HCT116 (cell line): ENCODE data around the gene SYNE2. TPM values are rescaled to one million over a fixed set of nuclear protein-coding genes. Genes with fewer than 3 reads are reported as not detected.

Source experiments
- ATAC-seq: fragments of 200-7000 bp; cut with Tn5 transposase; 2 replicates; pipeline ENCODE4 v1.9.1; 2020; ENCODE audit warnings: mild to moderate bottlenecking, moderate library complexity
- BruUV-seq: library from RNA; stranded (reverse); fragments of 400-500 nt; replicated peaks from 2 replicates; lab custom pipeline; 2021; lab: Mats Ljungman, UMichigan
- CTCF ChIA-PET: fragments of 300-600 bp; sonication (Branson Sonifier 250); formaldehyde crosslinking; loops from one replicate; lab custom pipeline; 2021; ENCODE audit warnings: antibody characterized with exemption; lab: Charles Lee
- POLR2A ChIA-PET: fragments of 300-600, 350-600 bp; sonication (Branson Sonifier 250); formaldehyde crosslinking; loops from one replicate; lab custom pipeline; 2021; ENCODE audit warnings: antibody characterized with exemption; lab: Charles Lee
- RAD21 ChIA-PET, 2 experiments: fragments of 300-600 bp; sonication (Branson Sonifier 250); formaldehyde crosslinking; loops; one replicate each; lab custom pipeline; 2023; ENCODE audit warnings: low total read pairs in 2 of 2; ENCODE audit not compliant: uncharacterized antibody in 2 of 2, unreplicated experiment in 2 of 2, low non-redundant PET in 1 of 2; lab: Charles Lee
- DNase-seq: peaks from one replicate; pipeline ENCODE4 v3.0.0-alpha.2; 2010; ENCODE audit warnings: low read depth, low spot score
- H2AFZ ChIP-seq: fragments of 200-600 bp; shearing (Covaris generic), sonication (generic); 2 replicates; pipeline ENCODE4 v1.6.1; 2017; ENCODE audit warnings: low read depth, mixed run types, mixed read lengths, antibody characterized with exemption, low read length; ENCODE audit not compliant: poor library complexity, severe bottlenecking
- H3K27ac ChIP-seq: 2 replicates; pipeline ENCODE4 v1.5.1; 2012; ENCODE audit warnings: low read depth, low read length
- H3K27me3 ChIP-seq: fragments of 200-600 bp; sonication (generic); 2 replicates; pipeline ENCODE4 v1.6.1; 2016; ENCODE audit warnings: mixed run types, low read length, mixed read lengths; ENCODE audit not compliant: insufficient read depth
- H3K36me3 ChIP-seq, 2 experiments: fragments of 200-500 bp in 1 of 2; fragments of 200-600 bp in 1 of 2; sonication (Bioruptor generic) in 1 of 2; sonication (generic) in 1 of 2; 2 replicates each; pipeline versions ENCODE4 v1.5.1 to v1.6.1; 2014 to 2016; ENCODE audit warnings: low read length in 2 of 2, inconsistent platforms in 1 of 2, mixed read lengths in 1 of 2, mixed run types in 1 of 2; ENCODE audit not compliant: insufficient read depth in 2 of 2, control insufficient read depth in 1 of 2
- H3K4me1 ChIP-seq, 2 experiments: fragments of 200-600 bp in 1 of 2; sonication (generic) in 1 of 2; 2 replicates each; pipeline versions ENCODE4 v1.5.1 to v1.6.1; 2012 to 2017; ENCODE audit warnings: low read length in 2 of 2, inconsistent platforms in 1 of 2, mild to moderate bottlenecking in 1 of 2, mixed read lengths in 1 of 2, mixed run types in 1 of 2, moderate library complexity in 1 of 2; ENCODE audit not compliant: insufficient read depth in 2 of 2, control insufficient read depth in 1 of 2
- H3K4me2 ChIP-seq: fragments of 200-600 bp; sonication (generic); 2 replicates; pipeline ENCODE4 v1.6.1; 2017; ENCODE audit warnings: mixed run types, low read length, mixed read lengths
- H3K4me3 ChIP-seq, 2 experiments: fragments of 200-600 bp in 1 of 2; sonication (generic) in 1 of 2; replicated peaks in 1 of 2; 2 replicates each; pipeline ENCODE4 v1.5.1; 2011 to 2016; ENCODE audit warnings: low read length in 2 of 2, control low read depth in 1 of 2, low read depth in 1 of 2, mild to moderate bottlenecking in 1 of 2, mixed read lengths in 1 of 2, mixed run types in 1 of 2
- H3K79me2 ChIP-seq: fragments of 200-600 bp; sonication (generic); 2 replicates; pipeline ENCODE4 v1.6.1; 2017; ENCODE audit warnings: mild to moderate bottlenecking, mixed run types, low read length, moderate library complexity, mixed read lengths; ENCODE audit not compliant: insufficient read depth
- H3K9ac ChIP-seq: fragments of 200-600 bp; sonication (generic); 2 replicates; pipeline ENCODE4 v1.6.1; 2016; ENCODE audit warnings: low read length, mixed read lengths
- H3K9me2 ChIP-seq: fragments of 200-600 bp; sonication (generic), shearing (Covaris generic); 2 replicates; pipeline ENCODE4 v1.6.1; 2017; ENCODE audit warnings: mixed run types, mild to moderate bottlenecking, moderate library complexity; ENCODE audit not compliant: insufficient read depth
- H3K9me3 ChIP-seq, 2 experiments: fragments of 200-500 bp in 1 of 2; fragments of 200-600 bp in 1 of 2; sonication (Bioruptor generic) in 1 of 2; sonication (generic) in 1 of 2; 2 replicates each; pipeline ENCODE4 v1.6.1; 2014 to 2017; ENCODE audit warnings: low read length in 2 of 2, mixed read lengths in 2 of 2, inconsistent platforms in 1 of 2, low read depth in 1 of 2, mild to moderate bottlenecking in 1 of 2, mixed run types in 1 of 2, moderate library complexity in 1 of 2; ENCODE audit not compliant: control insufficient read depth in 1 of 2, insufficient read depth in 1 of 2
- H4K20me1 ChIP-seq: fragments of 200-600 bp; sonication (generic), shearing (Covaris generic); 2 replicates; pipeline ENCODE4 v1.6.1; 2017; ENCODE audit warnings: mixed run types, mild to moderate bottlenecking, moderate library complexity; ENCODE audit not compliant: insufficient read depth
- ATF3 ChIP-seq: IDR thresholded peaks from 2 replicates; pipeline ENCODE4 v1.6.1; 2012
- CBX3 ChIP-seq: IDR thresholded peaks from 2 replicates; pipeline ENCODE4 v1.6.1; 2012; ENCODE audit warnings: low read depth
- CEBPB ChIP-seq: IDR thresholded peaks from 2 replicates; pipeline ENCODE4 v1.6.1; 2012; ENCODE audit warnings: low read depth
- EGR1 ChIP-seq: IDR thresholded peaks from 2 replicates; pipeline ENCODE4 v1.6.1; 2012; ENCODE audit warnings: low read depth
- EZH2phosphoT487 ChIP-seq: fragments of 200-600 bp; IDR thresholded peaks from 2 replicates; pipeline ENCODE4 v1.6.1; 2018; ENCODE audit warnings: antibody characterized with exemption, borderline replicate concordance
- FOSL1 ChIP-seq: IDR thresholded peaks from 2 replicates; pipeline ENCODE4 v1.6.1; 2012; ENCODE audit warnings: low read depth
- JUND ChIP-seq: IDR thresholded peaks from 2 replicates; pipeline ENCODE4 v1.6.1; 2012
- POLR2A ChIP-seq: IDR thresholded peaks from 2 replicates; pipeline ENCODE4 v1.7.0; 2011; ENCODE audit warnings: borderline replicate concordance; ENCODE audit not compliant: insufficient read depth, insufficient read length; ENCODE audit errors: extremely low read depth
- POLR2AphosphoS5 ChIP-seq: IDR thresholded peaks from 2 replicates; pipeline ENCODE4 v1.6.1; 2011; ENCODE audit warnings: mild to moderate bottlenecking, low read depth, low read length, moderate library complexity
- SP1 ChIP-seq: IDR thresholded peaks from 2 replicates; pipeline ENCODE4 v1.6.1; 2012; ENCODE audit warnings: low read depth
- SRF ChIP-seq: IDR thresholded peaks from 2 replicates; pipeline ENCODE4 v1.6.1; 2012; ENCODE audit warnings: low read depth
- YY1 ChIP-seq: IDR thresholded peaks from 2 replicates; pipeline ENCODE4 v1.6.1; 2011; ENCODE audit warnings: low read length, low read depth, moderate library complexity, mild to moderate bottlenecking; ENCODE audit not compliant: insufficient replicate concordance; ENCODE audit errors: extremely low read depth
- ZBTB33 ChIP-seq: IDR thresholded peaks from 2 replicates; pipeline ENCODE4 v1.6.1; 2011; ENCODE audit warnings: mild to moderate bottlenecking, low read length, moderate library complexity; ENCODE audit not compliant: insufficient replicate concordance; ENCODE audit errors: extremely low read depth
- intact Hi-C: fragments of 100-400 bp; cut with micrococcal nuclease; formaldehyde crosslinking; loops from 2 replicates; pipeline ENCODE4 v1.10.0; 2022
- total RNA-seq: library from RNA; stranded (reverse); gene quantifications from one replicate; pipeline ENCODE4 v1.2.1, GENCODE V29; 2021; ENCODE audit not compliant: unreplicated experiment
- TF ChIP-seq, protein P1 (sequence below): IDR thresholded peaks from 2 replicates; pipeline ENCODE4 v1.6.1; 2012
- TF ChIP-seq, protein P2 (sequence below), 3 experiments: fragments of 200-600 bp in 1 of 3; sonication (generic) in 1 of 3; IDR thresholded peaks in 2 of 3; conservative IDR thresholded peaks in 1 of 3; 2 replicates each; pipeline ENCODE4 v1.5.1; 2012 to 2017; ENCODE audit warnings: low read depth in 2 of 3, low read length in 2 of 3, antibody characterized with exemption in 1 of 3, borderline replicate concordance in 1 of 3, control low read depth in 1 of 3, mild to moderate bottlenecking in 1 of 3, mixed read lengths in 1 of 3, mixed run types in 1 of 3, moderate library complexity in 1 of 3; ENCODE audit not compliant: insufficient read depth in 1 of 3
- TF ChIP-seq, protein P3 (sequence below): IDR thresholded peaks from 2 replicates; pipeline ENCODE4 v1.6.1; 2012; ENCODE audit warnings: low read depth

The SYNE2 gene
- total RNA-seq, 1 experiment from 2014 or later, result 28.8 TPM

DNA sequence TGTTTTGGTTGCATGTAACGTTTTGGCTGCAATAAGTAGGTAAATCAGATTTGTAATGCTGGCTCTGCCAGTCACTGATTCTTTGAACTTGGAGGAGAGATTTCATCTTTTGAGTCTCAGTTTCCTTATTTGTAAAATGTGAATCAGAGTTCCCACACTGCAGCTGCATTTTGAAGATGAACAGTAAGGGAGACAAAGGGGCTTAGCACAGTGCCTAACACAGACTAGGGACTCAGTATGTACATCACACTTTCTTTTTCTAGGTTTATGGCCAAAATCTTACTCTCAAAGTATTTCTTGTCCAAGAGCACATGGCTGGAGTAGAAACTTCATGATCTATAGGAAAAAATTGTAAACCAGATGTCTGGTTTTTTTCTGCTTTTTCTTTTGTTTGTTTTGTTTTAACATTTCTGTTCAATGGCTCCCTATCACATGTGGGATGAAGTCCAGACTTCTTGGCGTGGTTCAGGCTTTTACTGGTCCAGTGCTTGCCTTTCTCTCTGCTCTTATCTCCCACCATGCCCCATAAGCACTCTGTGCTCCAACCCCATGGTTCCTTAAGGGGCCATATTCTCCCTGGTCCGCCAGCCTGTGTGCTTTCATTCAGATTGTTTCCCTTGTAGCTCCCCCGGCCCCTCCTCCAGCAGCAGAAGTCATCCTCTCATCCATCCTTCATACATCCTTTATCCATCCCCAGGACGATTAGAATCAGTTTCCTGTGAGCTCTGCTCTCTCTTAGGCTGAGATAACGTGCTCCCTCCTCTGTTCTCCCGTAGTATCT lies 58.0 kb downstream of the SYNE2 start (continued):
- no peak for TF ChIP-seq CBX3
- TF ChIP-seq, all 23 proteins: peak for 0

DNA sequence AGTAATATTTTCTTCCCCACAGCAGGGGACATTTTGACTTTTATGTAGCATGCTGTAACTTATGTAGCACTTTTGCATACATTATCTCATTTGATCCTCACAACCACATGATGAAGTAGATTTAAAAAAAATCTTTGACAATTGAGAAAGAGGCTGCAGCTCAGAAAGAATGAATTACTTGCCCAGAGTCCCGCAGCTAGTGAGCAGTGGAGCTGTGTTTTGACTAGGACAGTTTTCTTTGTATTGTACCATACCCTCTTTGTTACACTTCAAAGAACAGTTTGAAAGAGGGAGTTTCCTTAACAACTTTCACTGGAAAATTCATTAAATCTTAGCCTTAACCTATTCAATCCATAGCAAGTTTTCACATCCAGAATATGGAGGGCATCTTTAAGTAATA lies 58.6 kb downstream of the SYNE2 start:
- ChIA-PET CTCF (no interaction called here), RAD21 (no interaction called here), POLR2A (no interaction called here)
- BruUV-seq, result no TSS peak
- H3K4me3 ChIP-seq, result no peak overlapping the region
- no peaks in the 10 kb centered on the region for H3K36me3 ChIP-seq
- H3K79me2 ChIP-seq, result no peaks in the 10 kb centered on the region
- H3K9ac ChIP-seq, result no peak overlapping the region
- no peak overlapping the region for H3K4me2 ChIP-seq
- ATAC-seq, result no peak
- H2AFZ ChIP-seq, result no peak overlapping the region
- no peaks in the 10 kb centered on the region for H3K4me1 ChIP-seq
- no peak for DNase-seq
- TF ChIP-seq POLR2AphosphoS5 (no peak), SP1 (no peak), ZBTB33 (no peak), ATF3 (no peak), POLR2A (no peak), EGR1 (no peak), YY1 (no peak), FOSL1 (no peak), CEBPB (no peak), JUND (no peak), SRF (no peak), EZH2phosphoT487 (no peak)
- TF ChIP-seq, protein P1, sequence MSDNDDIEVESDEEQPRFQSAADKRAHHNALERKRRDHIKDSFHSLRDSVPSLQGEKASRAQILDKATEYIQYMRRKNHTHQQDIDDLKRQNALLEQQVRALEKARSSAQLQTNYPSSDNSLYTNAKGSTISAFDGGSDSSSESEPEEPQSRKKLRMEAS, result no peak
- TF ChIP-seq, protein P2, sequence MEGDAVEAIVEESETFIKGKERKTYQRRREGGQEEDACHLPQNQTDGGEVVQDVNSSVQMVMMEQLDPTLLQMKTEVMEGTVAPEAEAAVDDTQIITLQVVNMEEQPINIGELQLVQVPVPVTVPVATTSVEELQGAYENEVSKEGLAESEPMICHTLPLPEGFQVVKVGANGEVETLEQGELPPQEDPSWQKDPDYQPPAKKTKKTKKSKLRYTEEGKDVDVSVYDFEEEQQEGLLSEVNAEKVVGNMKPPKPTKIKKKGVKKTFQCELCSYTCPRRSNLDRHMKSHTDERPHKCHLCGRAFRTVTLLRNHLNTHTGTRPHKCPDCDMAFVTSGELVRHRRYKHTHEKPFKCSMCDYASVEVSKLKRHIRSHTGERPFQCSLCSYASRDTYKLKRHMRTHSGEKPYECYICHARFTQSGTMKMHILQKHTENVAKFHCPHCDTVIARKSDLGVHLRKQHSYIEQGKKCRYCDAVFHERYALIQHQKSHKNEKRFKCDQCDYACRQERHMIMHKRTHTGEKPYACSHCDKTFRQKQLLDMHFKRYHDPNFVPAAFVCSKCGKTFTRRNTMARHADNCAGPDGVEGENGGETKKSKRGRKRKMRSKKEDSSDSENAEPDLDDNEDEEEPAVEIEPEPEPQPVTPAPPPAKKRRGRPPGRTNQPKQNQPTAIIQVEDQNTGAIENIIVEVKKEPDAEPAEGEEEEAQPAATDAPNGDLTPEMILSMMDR (IDR thresholded peaks at IDR 0.05 in 2 of 3, conservative IDR thresholded peaks at IDR 0.05 in 1 of 3; ENCODE audit: borderline replicate concordance in 1 of 3, insufficient read depth in 1 of 3, low read depth in 2 of 3, low read length in 2 of 3), result no peak
- TF ChIP-seq, protein P3, sequence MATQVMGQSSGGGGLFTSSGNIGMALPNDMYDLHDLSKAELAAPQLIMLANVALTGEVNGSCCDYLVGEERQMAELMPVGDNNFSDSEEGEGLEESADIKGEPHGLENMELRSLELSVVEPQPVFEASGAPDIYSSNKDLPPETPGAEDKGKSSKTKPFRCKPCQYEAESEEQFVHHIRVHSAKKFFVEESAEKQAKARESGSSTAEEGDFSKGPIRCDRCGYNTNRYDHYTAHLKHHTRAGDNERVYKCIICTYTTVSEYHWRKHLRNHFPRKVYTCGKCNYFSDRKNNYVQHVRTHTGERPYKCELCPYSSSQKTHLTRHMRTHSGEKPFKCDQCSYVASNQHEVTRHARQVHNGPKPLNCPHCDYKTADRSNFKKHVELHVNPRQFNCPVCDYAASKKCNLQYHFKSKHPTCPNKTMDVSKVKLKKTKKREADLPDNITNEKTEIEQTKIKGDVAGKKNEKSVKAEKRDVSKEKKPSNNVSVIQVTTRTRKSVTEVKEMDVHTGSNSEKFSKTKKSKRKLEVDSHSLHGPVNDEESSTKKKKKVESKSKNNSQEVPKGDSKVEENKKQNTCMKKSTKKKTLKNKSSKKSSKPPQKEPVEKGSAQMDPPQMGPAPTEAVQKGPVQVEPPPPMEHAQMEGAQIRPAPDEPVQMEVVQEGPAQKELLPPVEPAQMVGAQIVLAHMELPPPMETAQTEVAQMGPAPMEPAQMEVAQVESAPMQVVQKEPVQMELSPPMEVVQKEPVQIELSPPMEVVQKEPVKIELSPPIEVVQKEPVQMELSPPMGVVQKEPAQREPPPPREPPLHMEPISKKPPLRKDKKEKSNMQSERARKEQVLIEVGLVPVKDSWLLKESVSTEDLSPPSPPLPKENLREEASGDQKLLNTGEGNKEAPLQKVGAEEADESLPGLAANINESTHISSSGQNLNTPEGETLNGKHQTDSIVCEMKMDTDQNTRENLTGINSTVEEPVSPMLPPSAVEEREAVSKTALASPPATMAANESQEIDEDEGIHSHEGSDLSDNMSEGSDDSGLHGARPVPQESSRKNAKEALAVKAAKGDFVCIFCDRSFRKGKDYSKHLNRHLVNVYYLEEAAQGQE, result no peak
- TF ChIP-seq, all 23 proteins: peak for 0
- Histone ChIP-seq H4K20me1 (no peaks in the 10 kb centered on the region), H3K27me3 (no peaks in the 10 kb centered on the region), H3K9me3 (no peaks in the 10 kb centered on the region), H3K27ac (no peak overlapping the region), H3K9me2 (no peaks in the 10 kb centered on the region)
- intact Hi-C loops, result no loop called here
